CD14-positive monocyte (primary cell): ENCODE data around the gene NDRG3. TPM values are rescaled to one million over a fixed set of nuclear protein-coding genes. Genes with fewer than 3 reads are reported as not detected.
A peak's percentile ranks its signal among the peaks of the same experiment; 100 is the strongest.

Experiments
- DNase-seq, 3 donors: peaks; one replicate each; pipeline ENCODE4 v3.0.0-alpha.2; 2011 to 2022
- H2AFZ ChIP-seq: 2 replicates; pipeline ENCODE4 v1.6.0; 2012; ENCODE audit warnings: mild to moderate bottlenecking, low read depth, low read length, inconsistent platforms; ENCODE audit not compliant: insufficient read depth, poor library complexity, severe bottlenecking
- H3K27ac ChIP-seq, 2 donors: 1 replicate in 1 of 2; 2 replicates in 1 of 2; pipeline ENCODE4 v1.5.1; 2012 to 2013; ENCODE audit warnings: low read length in 2 of 2, control low read depth in 1 of 2, inconsistent platforms in 1 of 2, low read depth in 1 of 2, mild to moderate bottlenecking in 1 of 2
- H3K27me3 ChIP-seq, 2 donors: one replicate each; pipeline versions ENCODE4 v1.6.0 to v1.6.1; 2011 to 2013; ENCODE audit warnings: low read length in 2 of 2; ENCODE audit not compliant: control insufficient read depth in 2 of 2, insufficient read depth in 2 of 2
- H3K36me3 ChIP-seq, 2 donors: replicated peaks in 1 of 2; 1 replicate in 1 of 2; 2 replicates in 1 of 2; pipeline versions ENCODE4 v1.5.1 to v1.6.1; 2012 to 2013; ENCODE audit warnings: low read length in 2 of 2, control low read depth in 1 of 2, inconsistent platforms in 1 of 2, mild to moderate bottlenecking in 1 of 2; ENCODE audit not compliant: insufficient read depth in 2 of 2, control insufficient read depth in 1 of 2
- H3K4me1 ChIP-seq, 2 donors: 1 replicate in 1 of 2; 2 replicates in 1 of 2; pipeline versions ENCODE4 v1.5.1 to v1.6.1; 2012 to 2013; ENCODE audit warnings: low read length in 2 of 2, control low read depth in 1 of 2, inconsistent platforms in 1 of 2, mild to moderate bottlenecking in 1 of 2, moderate library complexity in 1 of 2; ENCODE audit not compliant: insufficient read depth in 2 of 2, control insufficient read depth in 1 of 2
- H3K4me2 ChIP-seq: replicated peaks from 2 replicates; pipeline ENCODE3; 2012; ENCODE audit warnings: low read length, moderate library complexity, mild to moderate bottlenecking; ENCODE audit not compliant: poor library complexity, severe bottlenecking; ENCODE audit errors: extremely low read depth
- H3K4me3 ChIP-seq, 3 experiments: fragments of 200-600 bp in 1 of 3; sonication (generic) in 1 of 3; replicated peaks in 1 of 3; 1 replicate in 2 of 3; 2 replicates in 1 of 3; pipeline ENCODE4 v1.5.1; 2011 to 2013; ENCODE audit warnings: low read length in 3 of 3, mild to moderate bottlenecking in 3 of 3, control low read depth in 2 of 3, low read depth in 2 of 3, inconsistent platforms in 1 of 3, moderate library complexity in 1 of 3
- H3K79me2 ChIP-seq: 2 replicates; pipeline ENCODE4 v1.6.0; 2012; ENCODE audit warnings: mild to moderate bottlenecking, control low read depth, inconsistent platforms, low read length, moderate library complexity; ENCODE audit not compliant: insufficient read depth
- H3K9ac ChIP-seq: 2 replicates; pipeline ENCODE4 v1.6.0; 2017; ENCODE audit warnings: low read length, mild to moderate bottlenecking; ENCODE audit not compliant: insufficient read depth, poor library complexity, severe bottlenecking
- H3K9me3 ChIP-seq, 2 donors: replicated peaks in 1 of 2; 1 replicate in 1 of 2; 2 replicates in 1 of 2; pipeline versions ENCODE4 v1.5.1 to v1.6.1; 2012 to 2013; ENCODE audit warnings: low read length in 2 of 2, control low read depth in 1 of 2; ENCODE audit not compliant: control insufficient read depth in 1 of 2, insufficient read depth in 1 of 2
- H4K20me1 ChIP-seq: 2 replicates; pipeline ENCODE4 v1.6.0; 2012; ENCODE audit warnings: mild to moderate bottlenecking, low read length, control low read depth, moderate library complexity; ENCODE audit not compliant: insufficient read depth
- H3K27ac Mint-ChIP-seq, 7 donors: one replicate each; pipeline ENCODE4 v1.8.0; 2020; ENCODE audit warnings: mild to moderate bottlenecking in 7 of 7, mixed read lengths in 7 of 7, moderate library complexity in 6 of 7, inconsistent platforms in 2 of 7
- H3K27me3 Mint-ChIP-seq, 3 donors: one replicate each; pipeline ENCODE4 v1.8.0; 2021 to 2022; ENCODE audit warnings: low read depth in 3 of 3, mild to moderate bottlenecking in 3 of 3, mixed read lengths in 3 of 3, moderate library complexity in 3 of 3, inconsistent platforms in 1 of 3
- H3K36me3 Mint-ChIP-seq, 2 donors: one replicate each; pipeline ENCODE4 v1.8.0; 2020; ENCODE audit warnings: mixed read lengths in 2 of 2, inconsistent platforms in 1 of 2, mild to moderate bottlenecking in 1 of 2
- H3K4me1 Mint-ChIP-seq: one replicate; pipeline ENCODE4 v1.8.0; 2020; ENCODE audit warnings: mild to moderate bottlenecking, mixed read lengths
- H3K4me3 Mint-ChIP-seq, 2 donors: one replicate each; pipeline ENCODE4 v1.8.0; 2020; ENCODE audit warnings: mild to moderate bottlenecking in 2 of 2, mixed read lengths in 2 of 2, moderate library complexity in 1 of 2
- H3K9me3 Mint-ChIP-seq, 7 donors: one replicate each; pipeline ENCODE4 v1.8.0; 2020 to 2022; ENCODE audit warnings: mixed read lengths in 7 of 7, mild to moderate bottlenecking in 6 of 7, moderate library complexity in 6 of 7, inconsistent platforms in 2 of 7
- WGBS: methylation state at CpG from one replicate; pipeline ENCODE4 v1.1.5; 2013; ENCODE audit warnings: missing lambda C conversion rate; ENCODE audit not compliant: insufficient coverage; 5-methylcytosine and 5-hydroxymethylcytosine counted together
- intact Hi-C, 2 donors: fragments of 100-400 bp; cut with micrococcal nuclease; formaldehyde crosslinking; loops; one replicate each; pipeline versions ENCODE4 v1.15.0 to v1.15.1; 2023
- polyA plus RNA-seq, 3 donors: library from polyadenylated mRNA; depleted of rRNA in 1 of 3; unstranded in 2 of 3; stranded (reverse) in 1 of 3; fragments of 300-500 nt in 2 of 3; fragments of >200 nt in 1 of 3; fragmentation: Illumina TruSeq in 2 of 3; gene quantifications; 1 replicate in 2 of 3; 2 replicates in 1 of 3; pipeline ENCODE4 v1.2.3, GENCODE V29; 2012 to 2021
- TF ChIP-seq, protein P1 (sequence below): fragments of 200-600 bp; IDR thresholded peaks from one replicate; pipeline ENCODE4 v1.8.0; 2022; ENCODE audit warnings: antibody characterized with exemption, mild to moderate bottlenecking

The NDRG3 gene
- polyA plus RNA-seq, 3 donors = 16.0 to 23.2 (median 21.7) TPM

DNA sequence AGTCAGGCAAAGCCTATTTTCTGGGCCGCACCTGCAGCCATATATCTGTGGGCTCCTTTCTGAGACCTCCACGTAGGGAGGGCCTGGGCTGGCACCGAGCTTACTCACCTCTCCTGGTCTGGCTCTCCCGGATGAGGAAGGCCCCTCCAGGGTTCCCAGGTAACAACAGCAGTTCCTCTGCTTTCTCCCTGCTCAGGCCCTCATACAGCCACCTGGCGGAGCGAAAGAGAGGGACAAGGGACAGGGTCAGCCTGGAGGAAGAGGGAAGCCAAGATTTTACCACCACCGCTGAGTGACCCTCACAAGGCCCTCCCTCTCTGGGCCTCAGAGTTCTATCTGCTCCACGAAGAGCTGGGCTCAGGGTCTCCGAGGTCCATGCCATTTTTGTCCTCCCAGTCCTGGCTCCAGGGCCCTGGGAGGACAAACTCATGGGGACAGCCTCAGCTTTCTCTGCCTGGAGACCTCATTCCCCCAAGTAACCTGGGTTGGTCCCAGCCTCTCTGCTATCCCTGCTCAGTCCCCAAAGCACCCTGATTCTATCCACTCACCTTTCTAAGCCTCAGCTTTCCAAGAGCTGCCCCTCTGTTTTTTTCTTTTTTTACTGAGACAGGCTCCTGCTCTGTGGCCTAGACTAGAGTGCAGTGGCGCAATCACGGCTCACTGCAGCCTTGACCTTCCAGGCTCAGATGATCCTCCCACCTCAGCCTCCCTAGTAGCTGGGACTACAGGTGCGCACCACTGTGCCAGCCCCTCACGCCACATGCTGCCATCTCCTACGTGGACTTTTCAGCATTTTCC lies 113.2 kb downstream of the NDRG3 start:
- Mint-ChIP-seq H3K27ac (peak overlapping the region in 1 of 7 donors; percentile 63), H3K36me3 (peaks cover 0 to 2% of the 10 kb centered on the region in 2 donors), H3K4me1 (peaks cover 34% of the 10 kb centered on the region), H3K4me3 (no peak overlapping the region), H3K9me3 (peaks cover 0 to 1% (median 0%) of the 10 kb centered on the region in 7 donors), H3K27me3 (peaks cover 0 to 3% (median 0%) of the 10 kb centered on the region in 3 donors)
- Histone ChIP-seq H3K4me2 (no peak overlapping the region), H4K20me1 (no peaks in the 10 kb centered on the region), H3K4me3 (no peak overlapping the region), H3K79me2 (no peaks in the 10 kb centered on the region), H3K27ac (no peak overlapping the region), H3K27me3 (no peaks in the 10 kb centered on the region), H2AFZ (no peak overlapping the region), H3K4me1 (peaks cover 11 to 16% of the 10 kb centered on the region in 2 donors), H3K36me3 (no peaks in the 10 kb centered on the region), H3K9ac (no peak overlapping the region), H3K9me3 (no peaks in the 10 kb centered on the region)
- no peak for DNase-seq
- intact Hi-C loops = no loop called here
- 96% methylated on average over 14 of the region's 14 CpGs for WGBS
- TF ChIP-seq, protein P1, sequence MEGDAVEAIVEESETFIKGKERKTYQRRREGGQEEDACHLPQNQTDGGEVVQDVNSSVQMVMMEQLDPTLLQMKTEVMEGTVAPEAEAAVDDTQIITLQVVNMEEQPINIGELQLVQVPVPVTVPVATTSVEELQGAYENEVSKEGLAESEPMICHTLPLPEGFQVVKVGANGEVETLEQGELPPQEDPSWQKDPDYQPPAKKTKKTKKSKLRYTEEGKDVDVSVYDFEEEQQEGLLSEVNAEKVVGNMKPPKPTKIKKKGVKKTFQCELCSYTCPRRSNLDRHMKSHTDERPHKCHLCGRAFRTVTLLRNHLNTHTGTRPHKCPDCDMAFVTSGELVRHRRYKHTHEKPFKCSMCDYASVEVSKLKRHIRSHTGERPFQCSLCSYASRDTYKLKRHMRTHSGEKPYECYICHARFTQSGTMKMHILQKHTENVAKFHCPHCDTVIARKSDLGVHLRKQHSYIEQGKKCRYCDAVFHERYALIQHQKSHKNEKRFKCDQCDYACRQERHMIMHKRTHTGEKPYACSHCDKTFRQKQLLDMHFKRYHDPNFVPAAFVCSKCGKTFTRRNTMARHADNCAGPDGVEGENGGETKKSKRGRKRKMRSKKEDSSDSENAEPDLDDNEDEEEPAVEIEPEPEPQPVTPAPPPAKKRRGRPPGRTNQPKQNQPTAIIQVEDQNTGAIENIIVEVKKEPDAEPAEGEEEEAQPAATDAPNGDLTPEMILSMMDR = no peak

DNA sequence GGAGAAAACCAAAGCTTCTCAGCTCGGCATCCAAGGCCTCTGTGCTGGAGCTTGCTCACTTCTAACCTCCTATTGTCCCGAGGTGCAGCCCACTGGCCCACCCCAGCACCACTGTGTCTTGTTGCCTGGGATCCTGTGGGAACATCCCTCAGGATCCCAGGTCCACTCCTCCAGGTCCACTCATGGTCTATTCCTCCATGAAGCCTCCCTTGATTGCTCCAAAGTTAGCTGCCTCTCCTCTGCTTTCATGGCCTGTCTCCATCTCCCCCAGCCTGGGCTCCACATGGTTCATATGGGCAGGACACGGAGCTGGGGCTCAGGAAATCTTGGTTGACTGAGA lies 113.8 kb downstream of the NDRG3 start:
- H3K4me3 ChIP-seq = no peak overlapping the region
- intact Hi-C loops = no loop called here
- WGBS = 89% methylated on average over 3 of the region's 3 CpGs
- no peaks in the 10 kb centered on the region for H3K79me2 ChIP-seq
- no peak overlapping the region for H3K27ac ChIP-seq
- no peak overlapping the region for H2AFZ ChIP-seq
- no peaks in the 10 kb centered on the region for H3K27me3 ChIP-seq
- H3K9me3 ChIP-seq = no peaks in the 10 kb centered on the region
- H3K9ac ChIP-seq = no peak overlapping the region
- TF ChIP-seq, protein P1 = no peak
- H3K4me3 Mint-ChIP-seq = no peak overlapping the region
- H4K20me1 ChIP-seq = no peaks in the 10 kb centered on the region
- peaks cover 0 to 2% of the 10 kb centered on the region in 2 donors for H3K36me3 Mint-ChIP-seq
- H3K4me2 ChIP-seq = no peak overlapping the region
- peaks cover 11 to 16% of the 10 kb centered on the region in 2 donors for H3K4me1 ChIP-seq
- H3K9me3 Mint-ChIP-seq = peaks cover 0 to 1% (median 0%) of the 10 kb centered on the region in 7 donors
- H3K27me3 Mint-ChIP-seq = peaks cover 0 to 3% (median 0%) of the 10 kb centered on the region in 3 donors
- H3K36me3 ChIP-seq = no peaks in the 10 kb centered on the region
- no peak for DNase-seq
- H3K27ac Mint-ChIP-seq = peak overlapping the region in 1 of 7 donors; percentile 63
- H3K4me1 Mint-ChIP-seq = peaks cover 34% of the 10 kb centered on the region
